Sigmoid colon (tissue), 4 donors: ENCODE results near the gene MBD2.

Source experiments
- EP300 ChIP-seq, 4 donors: sonication (generic); formaldehyde crosslinking; IDR thresholded peaks; one replicate each; pipeline ENCODE4 v1.6.1; 2017; ENCODE audit warnings: antibody characterized with exemption in 4 of 4
- POLR2A ChIP-seq, 2 donors: fragments of 450-650 bp; IDR thresholded peaks; one replicate each; pipeline ENCODE4 v1.6.1; 2016; ENCODE audit warnings: antibody characterized with exemption in 2 of 2, mild to moderate bottlenecking in 2 of 2, moderate library complexity in 2 of 2
- POLR2AphosphoS5 ChIP-seq, 4 donors: sonication (generic); formaldehyde crosslinking; IDR thresholded peaks; one replicate each; pipeline ENCODE4 v1.6.1; 2017; ENCODE audit warnings: antibody characterized with exemption in 4 of 4
- TF ChIP-seq, protein P1 (sequence below), 4 experiments: fragments of 450-650 bp in 3 of 4; fragments of 200-600 bp in 1 of 4; IDR thresholded peaks; one replicate each; pipeline ENCODE4 v1.5.1; 2016 to 2019; ENCODE audit warnings: antibody characterized with exemption in 4 of 4, mild to moderate bottlenecking in 3 of 4, moderate library complexity in 2 of 4

GRCh38 chr18:54203914-54204313 lies 20.6 kb downstream of the MBD2 start:
- TF ChIP-seq POLR2AphosphoS5 (IDR thresholded peaks at IDR 0.05), result no peak
- TF ChIP-seq, protein P1, sequence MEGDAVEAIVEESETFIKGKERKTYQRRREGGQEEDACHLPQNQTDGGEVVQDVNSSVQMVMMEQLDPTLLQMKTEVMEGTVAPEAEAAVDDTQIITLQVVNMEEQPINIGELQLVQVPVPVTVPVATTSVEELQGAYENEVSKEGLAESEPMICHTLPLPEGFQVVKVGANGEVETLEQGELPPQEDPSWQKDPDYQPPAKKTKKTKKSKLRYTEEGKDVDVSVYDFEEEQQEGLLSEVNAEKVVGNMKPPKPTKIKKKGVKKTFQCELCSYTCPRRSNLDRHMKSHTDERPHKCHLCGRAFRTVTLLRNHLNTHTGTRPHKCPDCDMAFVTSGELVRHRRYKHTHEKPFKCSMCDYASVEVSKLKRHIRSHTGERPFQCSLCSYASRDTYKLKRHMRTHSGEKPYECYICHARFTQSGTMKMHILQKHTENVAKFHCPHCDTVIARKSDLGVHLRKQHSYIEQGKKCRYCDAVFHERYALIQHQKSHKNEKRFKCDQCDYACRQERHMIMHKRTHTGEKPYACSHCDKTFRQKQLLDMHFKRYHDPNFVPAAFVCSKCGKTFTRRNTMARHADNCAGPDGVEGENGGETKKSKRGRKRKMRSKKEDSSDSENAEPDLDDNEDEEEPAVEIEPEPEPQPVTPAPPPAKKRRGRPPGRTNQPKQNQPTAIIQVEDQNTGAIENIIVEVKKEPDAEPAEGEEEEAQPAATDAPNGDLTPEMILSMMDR (IDR thresholded peaks at IDR 0.05), result no peak
- no peak for TF ChIP-seq POLR2A (IDR thresholded peaks at IDR 0.05)
- no peak for TF ChIP-seq EP300 (IDR thresholded peaks at IDR 0.05)
